Epithelial cell of proximal tubule (primary cell): ENCODE results near the gene FILIP1. TPM values are rescaled to one million over a fixed set of nuclear protein-coding genes. Genes with fewer than 3 reads are reported as not detected.

Source experiments
- DNase-seq: peaks from one replicate; pipeline ENCODE4 v3.0.0-alpha.2; 2011; ENCODE audit warnings: low read depth
- H3K4me3 ChIP-seq: 2 replicates; pipeline ENCODE4 v1.5.1; 2011; ENCODE audit warnings: low read depth, mild to moderate bottlenecking, low read length
- CTCF ChIP-seq: conservative IDR thresholded peaks from 2 replicates; pipeline ENCODE4 v1.5.1; 2012; ENCODE audit warnings: low read depth, mild to moderate bottlenecking, low read length
- total RNA-seq: library from RNA; depleted of rRNA; stranded (reverse); fragments of >200 nt; gene quantifications from 2 replicates; pipeline ENCODE4 v1.2.3, GENCODE V29; 2015

The FILIP1 gene
- total RNA-seq, 1 donor from 2014 or later, result under 0.01 TPM

GRCh38 chr6:75257343-75258087 is 236.1 kb downstream of the FILIP1 start:
- H3K4me3 ChIP-seq, result no peak overlapping the region
- DNase-seq, result no peak
- TF ChIP-seq CTCF, result no peak

- H3K4me3 ChIP-seq, result no peak overlapping the region
- no peak for TF ChIP-seq CTCF
- DNase-seq, result no peak
Observed at GRCh38 chr6:75250552-75250951, 243.0 kb downstream of the FILIP1 start.

GRCh38 chr6:75249837-75250236 is 243.8 kb downstream of the FILIP1 start:
- DNase-seq, result no peak
- no peak overlapping the region for H3K4me3 ChIP-seq
- TF ChIP-seq CTCF, result no peak

GRCh38 chr6:75246386-75246785 is 247.2 kb downstream of the FILIP1 start:
- H3K4me3 ChIP-seq, result no peak overlapping the region
- DNase-seq, result no peak
- TF ChIP-seq CTCF, result no peak

- no peak for TF ChIP-seq CTCF
- H3K4me3 ChIP-seq, result peak overlapping the region; percentile 87
- no peak for DNase-seq
Observed at GRCh38 chr6:75244063-75244584, 249.5 kb downstream of the FILIP1 start.

GRCh38 chr6:75243333-75244062 is 250.1 kb downstream of the FILIP1 start, which contains the start of gene COX7A2:
Gene COX7A2, minus strand, starts transcription at chr6:75243801. Its CDS starts 67 bp downstream, at chr6:75243734.
- no peak for TF ChIP-seq CTCF
- H3K4me3 ChIP-seq, result peak within 1 kb of the TSS; percentile 87
- peak; percentile 88 for DNase-seq

Other genes with a start within 250 kb of the FILIP1 start
- gene COX7A2, start 250.0 kb downstream of the FILIP1 start, total RNA-seq, result 322 and 342 TPM in 2 replicates
- 62.7 and 73.1 TPM in 2 replicates for gene TMEM30A, start 209.0 kb downstream of the FILIP1 start, total RNA-seq
- 38.0 and 45.6 TPM in 2 replicates for gene SENP6, start 108.1 kb upstream of the FILIP1 start, total RNA-seq